Astrocyte (in vitro differentiated cells and primary cell): ENCODE results near the gene CHAT. TPM values are rescaled to one million over a fixed set of nuclear protein-coding genes. Genes with fewer than 3 reads are reported as not detected.

Source experiments
- DNase-seq: peaks from one replicate; pipeline ENCODE4 v3.0.0-alpha.2; 2010; ENCODE audit warnings: low read depth
- FAIRE-seq: peaks from 2 replicates; lab custom pipeline; 2011; peaks lifted over from hg19 to GRCh38; lab: Jason Lieb, UNC
- H2AFZ ChIP-seq: 2 replicates; pipeline ENCODE4 v1.6.0; 2012; ENCODE audit warnings: low read depth, low read length, inconsistent platforms
- H3K27ac ChIP-seq: 2 replicates; pipeline ENCODE4 v1.5.1; 2011; ENCODE audit warnings: low read depth, low read length, inconsistent platforms
- H3K27me3 ChIP-seq: 2 replicates; pipeline ENCODE4 v1.6.0; 2011; ENCODE audit warnings: low read length, inconsistent platforms; ENCODE audit not compliant: insufficient read depth
- H3K36me3 ChIP-seq: 2 replicates; pipeline ENCODE4 v1.5.1; 2011; ENCODE audit warnings: low read length, inconsistent platforms; ENCODE audit not compliant: insufficient read depth
- H3K4me1 ChIP-seq: 2 replicates; pipeline ENCODE4 v1.5.1; 2011; ENCODE audit warnings: low read length, inconsistent platforms; ENCODE audit not compliant: insufficient read depth
- H3K4me2 ChIP-seq: 2 replicates; pipeline ENCODE4 v1.6.0; 2012; ENCODE audit warnings: low read length, inconsistent platforms
- H3K4me3 ChIP-seq: 2 replicates; pipeline ENCODE4 v1.5.1; 2011; ENCODE audit warnings: low read depth, mild to moderate bottlenecking, low read length, inconsistent platforms; ENCODE audit not compliant: insufficient read depth
- H3K79me2 ChIP-seq: 2 replicates; pipeline ENCODE4 v1.6.0; 2012; ENCODE audit warnings: mild to moderate bottlenecking, low read length, inconsistent platforms; ENCODE audit not compliant: insufficient read depth
- H3K9ac ChIP-seq: 2 replicates; pipeline ENCODE4 v1.6.0; 2012; ENCODE audit warnings: mild to moderate bottlenecking, low read length, inconsistent platforms
- H3K9me3 ChIP-seq: 2 replicates; pipeline ENCODE4 v1.5.1; 2012; ENCODE audit warnings: low read depth, mild to moderate bottlenecking, low read length, inconsistent platforms; ENCODE audit not compliant: insufficient read depth
- H4K20me1 ChIP-seq: 2 replicates; pipeline ENCODE4 v1.6.0; 2012; ENCODE audit warnings: low read length, inconsistent platforms; ENCODE audit not compliant: insufficient read depth
- H3K27ac Mint-ChIP-seq: one replicate; pipeline ENCODE4 v1.8.0; 2021; ENCODE audit warnings: mild to moderate bottlenecking, mixed read lengths; ENCODE audit not compliant: unreplicated experiment
- H3K27me3 Mint-ChIP-seq: one replicate; pipeline ENCODE4 v1.8.0; 2021; ENCODE audit warnings: low read depth, mixed read lengths; ENCODE audit not compliant: unreplicated experiment
- H3K36me3 Mint-ChIP-seq: one replicate; pipeline ENCODE4 v1.8.0; 2021; ENCODE audit warnings: low read depth, mixed read lengths; ENCODE audit not compliant: unreplicated experiment
- H3K4me1 Mint-ChIP-seq: one replicate; pipeline ENCODE4 v1.8.0; 2021; ENCODE audit warnings: low read depth, mixed read lengths; ENCODE audit not compliant: unreplicated experiment
- H3K4me3 Mint-ChIP-seq: one replicate; pipeline ENCODE4 v1.8.0; 2021; ENCODE audit warnings: mild to moderate bottlenecking, moderate library complexity, mixed read lengths; ENCODE audit not compliant: unreplicated experiment
- H3K9me3 Mint-ChIP-seq: one replicate; pipeline ENCODE4 v1.8.0; 2021; ENCODE audit warnings: mild to moderate bottlenecking, mixed read lengths; ENCODE audit not compliant: unreplicated experiment
- EZH2 ChIP-seq: IDR thresholded peaks from 2 replicates; pipeline ENCODE4 v1.6.1; 2012; ENCODE audit warnings: mild to moderate bottlenecking, low read length, inconsistent platforms; ENCODE audit not compliant: insufficient read depth
- total RNA-seq: library from RNA; stranded (reverse); gene quantifications from 2 replicates; pipeline ENCODE4 v1.2.1, GENCODE V29; 2021
- TF ChIP-seq, protein P1 (sequence below): IDR thresholded peaks from 2 replicates; pipeline ENCODE4 v1.5.1; 2011; ENCODE audit warnings: low read depth, mild to moderate bottlenecking, inconsistent platforms, low read length, moderate library complexity; ENCODE audit not compliant: insufficient read depth

The CHAT gene
- total RNA-seq, 1 donor from 2014 or later = 1.00 TPM

DNA sequence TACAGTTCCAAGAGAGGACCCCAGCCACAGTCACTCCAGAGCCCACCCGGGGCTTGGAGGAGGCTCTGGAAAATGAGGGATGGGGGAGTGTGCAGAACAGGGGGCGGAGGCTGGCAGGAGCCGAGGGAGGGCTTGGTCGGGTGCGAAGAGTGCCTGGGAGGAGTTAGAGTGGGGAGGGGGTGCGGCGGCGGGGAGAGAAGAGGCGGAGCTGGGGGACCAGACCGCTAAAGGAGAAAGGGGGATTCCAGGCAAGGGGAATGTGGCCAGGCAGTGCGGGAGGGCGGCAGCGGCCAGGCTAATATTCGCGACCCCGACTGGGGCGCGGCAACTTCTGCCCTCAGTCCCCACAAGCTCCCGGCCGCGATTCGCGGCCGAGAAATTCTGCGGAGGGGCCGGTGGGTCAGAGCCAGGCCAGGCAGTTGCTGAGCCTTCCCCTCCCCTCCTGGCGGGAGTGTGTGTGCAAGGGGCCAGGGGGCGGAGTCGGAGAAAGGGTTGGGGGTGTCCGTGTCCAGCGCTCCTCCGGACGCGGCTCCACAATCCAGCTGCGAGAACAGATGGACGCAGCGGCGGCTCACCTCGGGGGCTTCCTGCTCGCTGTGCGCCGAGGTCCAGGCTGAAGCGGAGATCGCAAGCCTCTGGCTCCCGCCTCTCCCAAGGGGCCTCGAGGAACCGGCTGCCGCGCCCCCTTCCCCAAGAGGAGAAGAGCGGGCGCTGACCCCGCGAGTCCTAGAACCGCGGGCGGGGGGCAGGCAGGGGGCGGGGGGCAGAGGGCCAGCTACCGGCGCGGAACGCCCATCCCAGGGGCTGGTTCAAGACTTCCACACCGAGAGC, 4.3 kb upstream of the CHAT start:
- peaks cover 74% of the 10 kb centered on the region for H3K27me3 Mint-ChIP-seq
- no peak overlapping the region for H3K27ac Mint-ChIP-seq
- H3K4me3 Mint-ChIP-seq = no peak overlapping the region
- Histone ChIP-seq H3K9me3 (peaks cover 8% of the 10 kb centered on the region), H2AFZ (no peak overlapping the region), H3K27ac (no peak overlapping the region), H4K20me1 (no peaks in the 10 kb centered on the region), H3K79me2 (no peaks in the 10 kb centered on the region), H3K4me2 (peak overlapping the region; percentile 15), H3K9ac (no peak overlapping the region), H3K4me3 (no peak overlapping the region), H3K27me3 (peaks cover 69% of the 10 kb centered on the region), H3K36me3 (no peaks in the 10 kb centered on the region), H3K4me1 (peaks cover 7% of the 10 kb centered on the region)
- peak; percentile 96 for TF ChIP-seq EZH2
- TF ChIP-seq, protein P1, sequence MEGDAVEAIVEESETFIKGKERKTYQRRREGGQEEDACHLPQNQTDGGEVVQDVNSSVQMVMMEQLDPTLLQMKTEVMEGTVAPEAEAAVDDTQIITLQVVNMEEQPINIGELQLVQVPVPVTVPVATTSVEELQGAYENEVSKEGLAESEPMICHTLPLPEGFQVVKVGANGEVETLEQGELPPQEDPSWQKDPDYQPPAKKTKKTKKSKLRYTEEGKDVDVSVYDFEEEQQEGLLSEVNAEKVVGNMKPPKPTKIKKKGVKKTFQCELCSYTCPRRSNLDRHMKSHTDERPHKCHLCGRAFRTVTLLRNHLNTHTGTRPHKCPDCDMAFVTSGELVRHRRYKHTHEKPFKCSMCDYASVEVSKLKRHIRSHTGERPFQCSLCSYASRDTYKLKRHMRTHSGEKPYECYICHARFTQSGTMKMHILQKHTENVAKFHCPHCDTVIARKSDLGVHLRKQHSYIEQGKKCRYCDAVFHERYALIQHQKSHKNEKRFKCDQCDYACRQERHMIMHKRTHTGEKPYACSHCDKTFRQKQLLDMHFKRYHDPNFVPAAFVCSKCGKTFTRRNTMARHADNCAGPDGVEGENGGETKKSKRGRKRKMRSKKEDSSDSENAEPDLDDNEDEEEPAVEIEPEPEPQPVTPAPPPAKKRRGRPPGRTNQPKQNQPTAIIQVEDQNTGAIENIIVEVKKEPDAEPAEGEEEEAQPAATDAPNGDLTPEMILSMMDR = no peak
- no peaks in the 10 kb centered on the region for H3K4me1 Mint-ChIP-seq
- FAIRE-seq = no peak
- H3K9me3 Mint-ChIP-seq = peaks cover 34% of the 10 kb centered on the region
- H3K36me3 Mint-ChIP-seq = peaks cover 8% of the 10 kb centered on the region
- DNase-seq = no peak

DNA sequence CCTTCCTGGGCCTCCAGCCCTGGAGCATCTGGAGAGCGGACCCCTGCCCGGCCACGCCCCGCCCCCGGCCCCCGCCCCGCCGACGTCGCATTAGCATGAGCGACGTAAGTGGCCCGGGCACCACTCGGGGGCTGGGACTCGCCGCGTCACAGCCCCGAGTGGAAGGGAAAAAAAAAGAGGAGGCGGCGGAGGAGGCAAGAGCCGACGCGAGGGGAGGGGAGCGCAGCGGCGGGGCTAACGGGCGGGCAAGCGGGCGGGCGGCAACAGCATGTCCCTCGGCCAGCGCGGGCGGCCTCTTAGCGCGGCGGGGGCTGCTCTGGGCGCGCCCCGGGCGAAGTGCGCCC, 3.8 kb upstream of the CHAT start, which contains the start of gene SLC18A3:
Gene SLC18A3, plus strand, starts transcription at position 197 of the 344 bp plus-strand sequence. CDS start 431 bp downstream, outside the sequence.
- Histone ChIP-seq H3K9me3 (peaks cover 8% of the 10 kb centered on the region), H3K4me2 (peak within 1 kb of the TSS; percentile 48), H3K9ac (no peak within 1 kb of the TSS), H3K4me1 (peaks cover 7% of the 10 kb centered on the region), H2AFZ (no peak within 1 kb of the TSS), H3K36me3 (no peaks in the 10 kb centered on the region), H3K27ac (no peak within 1 kb of the TSS), H3K4me3 (peak within 1 kb of the TSS; percentile 17), H4K20me1 (no peaks in the 10 kb centered on the region), H3K79me2 (no peaks in the 10 kb centered on the region), H3K27me3 (peaks cover 69% of the 10 kb centered on the region)
- Mint-ChIP-seq H3K36me3 (peaks cover 8% of the 10 kb centered on the region), H3K9me3 (peaks cover 32% of the 10 kb centered on the region), H3K27me3 (peaks cover 72% of the 10 kb centered on the region), H3K4me3 (no peak within 1 kb of the TSS), H3K27ac (no peak within 1 kb of the TSS), H3K4me1 (no peaks in the 10 kb centered on the region)
- DNase-seq (no peak), FAIRE-seq (no peak)
- TF ChIP-seq, protein P1 = no peak
- TF ChIP-seq EZH2 = no peak
